OCI-LY3 (cell line): ENCODE data around the gene C7orf33.

Experiments
- EZH2phosphoT487 ChIP-seq: fragments of 200-600 bp; shearing (Covaris generic); IDR thresholded peaks from 2 replicates; pipeline ENCODE4 v1.6.1; 2018; ENCODE audit warnings: antibody characterized with exemption, mixed run types, low read depth
- TF ChIP-seq, protein P1 (sequence below): fragments of 200-600, 300-600 bp; sonication (generic); IDR thresholded peaks from 2 replicates; pipeline ENCODE4 v1.5.1; 2014; ENCODE audit warnings: antibody characterized with exemption, low read length, low read depth

GRCh38 chr7:148580446-148580845, 10.1 kb upstream of the C7orf33 start:
- TF ChIP-seq, protein P1, sequence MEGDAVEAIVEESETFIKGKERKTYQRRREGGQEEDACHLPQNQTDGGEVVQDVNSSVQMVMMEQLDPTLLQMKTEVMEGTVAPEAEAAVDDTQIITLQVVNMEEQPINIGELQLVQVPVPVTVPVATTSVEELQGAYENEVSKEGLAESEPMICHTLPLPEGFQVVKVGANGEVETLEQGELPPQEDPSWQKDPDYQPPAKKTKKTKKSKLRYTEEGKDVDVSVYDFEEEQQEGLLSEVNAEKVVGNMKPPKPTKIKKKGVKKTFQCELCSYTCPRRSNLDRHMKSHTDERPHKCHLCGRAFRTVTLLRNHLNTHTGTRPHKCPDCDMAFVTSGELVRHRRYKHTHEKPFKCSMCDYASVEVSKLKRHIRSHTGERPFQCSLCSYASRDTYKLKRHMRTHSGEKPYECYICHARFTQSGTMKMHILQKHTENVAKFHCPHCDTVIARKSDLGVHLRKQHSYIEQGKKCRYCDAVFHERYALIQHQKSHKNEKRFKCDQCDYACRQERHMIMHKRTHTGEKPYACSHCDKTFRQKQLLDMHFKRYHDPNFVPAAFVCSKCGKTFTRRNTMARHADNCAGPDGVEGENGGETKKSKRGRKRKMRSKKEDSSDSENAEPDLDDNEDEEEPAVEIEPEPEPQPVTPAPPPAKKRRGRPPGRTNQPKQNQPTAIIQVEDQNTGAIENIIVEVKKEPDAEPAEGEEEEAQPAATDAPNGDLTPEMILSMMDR = no peak
- no peak for TF ChIP-seq EZH2phosphoT487
